Measurements from ENCODE around the gene SLC25A19. TPM values are rescaled to one million over a fixed set of nuclear protein-coding genes. Genes with fewer than 3 reads are reported as not detected.
A peak's percentile ranks its signal among the peaks of the same experiment; 100 is the strongest.
"Not testable (repeated sequence)": the region's sequence is repeated elsewhere in the genome, so short reads cannot be mapped to it uniquely, and the experiment has no call there.

The SLC25A19 gene
- total RNA-seq, 4 donors from 2014 or later: 16.7 to 23.1 (median 20.1) TPM

- H3K4me1 ChIP-seq: peaks cover 0 to 40% (median 16%) of the 10 kb centered on the region in 4 donors
- H3K36me3 ChIP-seq; DNase-seq (ENCODE audit: low spot score in 2 of 2); H3K4me3 ChIP-seq; H3K27me3 ChIP-seq; H3K9me3 ChIP-seq: not testable (repeated sequence)
- 61 to 69% methylated on average over 11 of the region's 11 CpGs for WGBS, 2 donors
- TF ChIP-seq EP300 (IDR thresholded peaks at IDR 0.05): peak in 1 of 2 donors; percentile 40
- peak overlapping the region in 2 of 4 donors; percentile 29 to 55 for H3K27ac ChIP-seq
Observed at GRCh38 chr17:75255954-75256698, 33.1 kb downstream of the SLC25A19 start.

- no peaks in the 10 kb centered on the region for H3K36me3 ChIP-seq
- TF ChIP-seq POLR2A (IDR thresholded peaks at IDR 0.05) (no peak), EP300 (IDR thresholded peaks at IDR 0.05) (no peak)
- TF ChIP-seq, protein P1, sequence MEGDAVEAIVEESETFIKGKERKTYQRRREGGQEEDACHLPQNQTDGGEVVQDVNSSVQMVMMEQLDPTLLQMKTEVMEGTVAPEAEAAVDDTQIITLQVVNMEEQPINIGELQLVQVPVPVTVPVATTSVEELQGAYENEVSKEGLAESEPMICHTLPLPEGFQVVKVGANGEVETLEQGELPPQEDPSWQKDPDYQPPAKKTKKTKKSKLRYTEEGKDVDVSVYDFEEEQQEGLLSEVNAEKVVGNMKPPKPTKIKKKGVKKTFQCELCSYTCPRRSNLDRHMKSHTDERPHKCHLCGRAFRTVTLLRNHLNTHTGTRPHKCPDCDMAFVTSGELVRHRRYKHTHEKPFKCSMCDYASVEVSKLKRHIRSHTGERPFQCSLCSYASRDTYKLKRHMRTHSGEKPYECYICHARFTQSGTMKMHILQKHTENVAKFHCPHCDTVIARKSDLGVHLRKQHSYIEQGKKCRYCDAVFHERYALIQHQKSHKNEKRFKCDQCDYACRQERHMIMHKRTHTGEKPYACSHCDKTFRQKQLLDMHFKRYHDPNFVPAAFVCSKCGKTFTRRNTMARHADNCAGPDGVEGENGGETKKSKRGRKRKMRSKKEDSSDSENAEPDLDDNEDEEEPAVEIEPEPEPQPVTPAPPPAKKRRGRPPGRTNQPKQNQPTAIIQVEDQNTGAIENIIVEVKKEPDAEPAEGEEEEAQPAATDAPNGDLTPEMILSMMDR (IDR thresholded peaks at IDR 0.05): no peak
- no peak overlapping the region for H3K4me3 ChIP-seq
- no peaks in the 10 kb centered on the region for H3K9me3 ChIP-seq
- H3K27me3 ChIP-seq: no peaks in the 10 kb centered on the region
- H3K27ac ChIP-seq: no peak overlapping the region
- WGBS, 2 donors: 89 to 90% methylated on average over 8 of the region's 8 CpGs
- DNase-seq (ENCODE audit: low spot score in 2 of 2): no peak
- peaks cover 0 to 36% (median 8%) of the 10 kb centered on the region in 4 donors for H3K4me1 ChIP-seq
Observed at GRCh38 chr17:75252039-75252816, 37.0 kb downstream of the SLC25A19 start.

GRCh38 chr17:75250009-75250471, 39.2 kb downstream of the SLC25A19 start:
- H3K9me3 ChIP-seq: no peaks in the 10 kb centered on the region
- 41 to 45% methylated on average over 11 of the region's 11 CpGs for WGBS, 2 donors
- peaks cover 0 to 16% (median 12%) of the 10 kb centered on the region in 3 donors for H3K36me3 ChIP-seq
- peak overlapping the region in 3 of 4 donors; percentile 21 to 69 (median 58) for H3K27ac ChIP-seq
- peaks cover 0 to 36% (median 8%) of the 10 kb centered on the region in 4 donors for H3K4me1 ChIP-seq
- no peaks in the 10 kb centered on the region for H3K27me3 ChIP-seq
- DNase-seq (ENCODE audit: low spot score in 2 of 2): no peak
- TF ChIP-seq, protein P1 (IDR thresholded peaks at IDR 0.05): no peak
- TF ChIP-seq EP300 (IDR thresholded peaks at IDR 0.05): no peak
- TF ChIP-seq POLR2A (IDR thresholded peaks at IDR 0.05): no peak
- peak overlapping the region in 1 of 4 donors; percentile 28 for H3K4me3 ChIP-seq

DNA sequence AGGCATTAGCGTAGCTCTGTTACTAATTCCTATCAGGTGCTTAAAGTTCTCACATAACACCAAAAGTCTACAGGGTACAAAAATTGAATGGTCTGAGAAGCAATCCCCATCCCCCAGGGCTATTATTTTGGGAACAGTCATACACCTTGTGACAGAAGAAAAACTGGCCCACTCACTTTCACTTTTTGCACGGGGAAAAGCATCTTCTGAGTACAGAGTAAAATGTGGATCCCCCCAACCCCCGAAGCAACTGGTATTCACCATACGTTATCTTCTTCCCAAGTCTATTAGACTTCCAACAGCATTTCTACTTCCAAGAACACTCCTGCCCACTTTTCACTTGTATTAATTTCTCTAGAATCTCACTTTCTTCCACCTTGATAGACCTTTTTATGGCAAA, 39.7 kb downstream of the SLC25A19 start:
- DNase-seq (ENCODE audit: low spot score in 2 of 2): no peak
- TF ChIP-seq, protein P1 (IDR thresholded peaks at IDR 0.05): no peak
- TF ChIP-seq POLR2A (IDR thresholded peaks at IDR 0.05): no peak
- no peak for TF ChIP-seq EP300 (IDR thresholded peaks at IDR 0.05)
- H3K27ac ChIP-seq: peak overlapping the region in 3 of 4 donors; percentile 21 to 69 (median 58)
- no peaks in the 10 kb centered on the region for H3K9me3 ChIP-seq
- peaks cover 0 to 21% (median 12%) of the 10 kb centered on the region in 3 donors for H3K36me3 ChIP-seq
- H3K4me1 ChIP-seq: peaks cover 0 to 36% (median 8%) of the 10 kb centered on the region in 4 donors
- H3K27me3 ChIP-seq: no peaks in the 10 kb centered on the region
- WGBS, 2 donors: 68 to 74% methylated on average over 4 of the region's 4 CpGs
- no peak overlapping the region for H3K4me3 ChIP-seq

- Histone ChIP-seq H3K27me3 (no peaks in the 10 kb centered on the region), H3K36me3 (peaks cover 0 to 52% (median 12%) of the 10 kb centered on the region in 3 donors), H3K4me1 (peaks cover 0 to 41% (median 15%) of the 10 kb centered on the region in 4 donors), H3K27ac (no peak overlapping the region), H3K4me3 (no peak overlapping the region), H3K9me3 (no peaks in the 10 kb centered on the region)
- 82 to 93% methylated on average over 12 of the region's 12 CpGs for WGBS, 2 donors
- no peak for TF ChIP-seq POLR2A (IDR thresholded peaks at IDR 0.05)
- no peak for TF ChIP-seq EP300 (IDR thresholded peaks at IDR 0.05)
- TF ChIP-seq, protein P1 (IDR thresholded peaks at IDR 0.05): no peak
- no peak for DNase-seq (ENCODE audit: low spot score in 2 of 2)
Observed at GRCh38 chr17:75246404-75246803, 42.8 kb downstream of the SLC25A19 start.

All from tibial nerve (tissue), 4 donors.